Suppressor macrophage (primary cell): ENCODE results near the gene UBE2J2.

Experiments used
- DNase-seq, 4 experiments: peaks; one replicate each; pipeline ENCODE4 v3.0.0-alpha.2; 2020 to 2022

The UBE2J2 gene

GRCh38 chr1:1295154-1295923, 21.7 kb upstream of the UBE2J2 start:
- DNase-seq, result no peak

GRCh38 chr1:1294250-1294890, 20.7 kb upstream of the UBE2J2 start:
- no peak for DNase-seq

GRCh38 chr1:1293263-1294249, 19.9 kb upstream of the UBE2J2 start:
- no peak for DNase-seq

GRCh38 chr1:1292851-1293250, 19.2 kb upstream of the UBE2J2 start:
- DNase-seq, result no peak

- DNase-seq, result no peak
Observed at GRCh38 chr1:1292442-1292779, 18.8 kb upstream of the UBE2J2 start.

- peak; percentile 30 to 58 (median 46) for DNase-seq
Observed at GRCh38 chr1:1291548-1292441, 18.1 kb upstream of the UBE2J2 start.

GRCh38 chr1:1291023-1291528, 17.4 kb upstream of the UBE2J2 start:
- DNase-seq, result no peak

- DNase-seq, result peak; percentile 51 to 80 (median 70)
Observed at GRCh38 chr1:1290238-1290731, 16.6 kb upstream of the UBE2J2 start.

GRCh38 chr1:1287288-1288110, 13.8 kb upstream of the UBE2J2 start:
- no peak for DNase-seq

- DNase-seq, result no peak
Observed at GRCh38 chr1:1286313-1287261, 12.9 kb upstream of the UBE2J2 start.

- no peak for DNase-seq
Observed at GRCh38 chr1:1285611-1286311, 12.1 kb upstream of the UBE2J2 start.

- DNase-seq, result no peak
Observed at GRCh38 chr1:1285102-1285571, 11.5 kb upstream of the UBE2J2 start.

- DNase-seq, result no peak
Observed at GRCh38 chr1:1284221-1285101, 10.8 kb upstream of the UBE2J2 start.

- DNase-seq, result no peak
Observed at GRCh38 chr1:1283821-1284220, 10.2 kb upstream of the UBE2J2 start.

GRCh38 chr1:1282998-1283397, 9.3 kb upstream of the UBE2J2 start:
- peak; percentile 20 to 47 (median 32) for DNase-seq

- peak; percentile 17 to 55 (median 29) for DNase-seq
Observed at GRCh38 chr1:1281533-1282321, 8.1 kb upstream of the UBE2J2 start.
